Subcutaneous abdominal adipose tissue (tissue), 5 donors: ENCODE results near the gene COL4A2.

Source experiments
- H3K27ac ChIP-seq: one replicate; pipeline ENCODE4 v1.7.0; 2013; ENCODE audit warnings: low read depth, mild to moderate bottlenecking, inconsistent platforms, low read length, moderate library complexity
- H3K27me3 ChIP-seq, 5 donors: one replicate each; pipeline ENCODE4 v1.7.0; 2013; ENCODE audit warnings: low read length in 5 of 5, inconsistent platforms in 1 of 5; ENCODE audit not compliant: control insufficient read depth in 5 of 5, insufficient read depth in 4 of 5
- H3K36me3 ChIP-seq, 5 donors: one replicate each; pipeline ENCODE4 v1.7.0; 2013; ENCODE audit warnings: low read length in 5 of 5; ENCODE audit not compliant: control insufficient read depth in 5 of 5, insufficient read depth in 5 of 5
- H3K4me1 ChIP-seq, 5 donors: one replicate each; pipeline ENCODE4 v1.7.0; 2013; ENCODE audit warnings: low read length in 5 of 5, mild to moderate bottlenecking in 3 of 5, moderate library complexity in 1 of 5; ENCODE audit not compliant: control insufficient read depth in 5 of 5, insufficient read depth in 5 of 5
- H3K4me3 ChIP-seq, 5 donors: one replicate each; pipeline ENCODE4 v1.7.0; 2013; ENCODE audit warnings: low read length in 5 of 5, low read depth in 1 of 5
- H3K9ac ChIP-seq, 5 donors: one replicate each; pipeline ENCODE4 v1.7.0; 2013; ENCODE audit warnings: low read length in 5 of 5, mild to moderate bottlenecking in 4 of 5, moderate library complexity in 3 of 5
- H3K9me3 ChIP-seq, 5 donors: one replicate each; pipeline ENCODE4 v1.7.0; 2013; ENCODE audit warnings: low read length in 5 of 5; ENCODE audit not compliant: control insufficient read depth in 5 of 5
- donor health status: healthy.
- donor health status: healthy.
- donor health status: healthy.
- donor health status: healthy.
- donor health status: healthy.

COL4A2 gene

GRCh38 chr13:110340812-110341444 lies 33.8 kb downstream of the COL4A2 start:
- H3K9me3 ChIP-seq: no peaks in the 10 kb centered on the region
- H3K36me3 ChIP-seq: peaks cover 0 to 13% (median 5%) of the 10 kb centered on the region in 5 donors
- H3K9ac ChIP-seq: peak overlapping the region; percentile 6 to 69 (median 66)
- no peaks in the 10 kb centered on the region for H3K27me3 ChIP-seq
- peak overlapping the region in 4 of 5 donors; percentile 27 to 52 (median 46) for H3K4me3 ChIP-seq
- peaks cover 16 to 72% (median 63%) of the 10 kb centered on the region in 5 donors for H3K4me1 ChIP-seq
- H3K27ac ChIP-seq: peak overlapping the region; percentile 90

DNA sequence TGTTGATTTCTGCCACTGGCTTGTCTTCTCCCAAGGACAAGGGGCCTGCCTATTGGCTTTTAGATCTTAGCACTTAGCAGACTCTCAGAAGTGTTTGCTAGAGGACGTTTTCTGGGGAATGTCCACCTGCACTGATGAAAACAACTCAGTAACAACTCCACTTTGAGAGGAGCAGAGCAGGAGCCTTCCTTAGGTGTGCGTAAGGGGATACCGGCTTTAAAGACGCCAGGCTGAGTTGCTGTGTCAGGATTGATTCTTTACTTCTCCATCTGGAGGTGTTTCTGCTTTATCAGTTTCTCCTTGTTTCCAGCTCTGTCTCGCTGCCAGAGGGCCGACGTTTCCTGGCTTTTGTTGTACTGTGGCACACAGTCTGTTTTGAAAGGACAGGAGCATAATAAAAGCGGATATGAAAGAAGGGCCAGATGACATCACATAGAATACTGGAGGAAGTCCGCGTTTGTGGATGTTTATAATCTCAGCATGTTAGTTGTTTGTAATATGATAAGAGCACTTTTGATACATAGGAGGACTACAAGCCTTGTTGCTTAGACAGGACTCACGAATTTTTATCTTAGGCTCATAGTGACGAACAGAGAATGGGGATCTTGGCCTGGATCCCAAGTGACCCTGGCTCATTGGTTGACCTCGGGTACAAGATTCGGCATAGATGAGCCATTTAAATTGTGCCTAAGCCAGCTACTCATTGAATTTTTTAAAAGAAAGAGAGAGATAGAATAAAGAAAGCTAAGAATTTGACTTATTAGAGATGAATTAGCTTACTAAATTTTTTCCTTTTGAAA lies 34.6 kb downstream of the COL4A2 start:
- Histone ChIP-seq H3K9me3 (no peaks in the 10 kb centered on the region), H3K4me3 (peak overlapping the region in 4 of 5 donors; percentile 15 to 48 (median 41)), H3K4me1 (peaks cover 13 to 69% (median 61%) of the 10 kb centered on the region in 5 donors), H3K9ac (peak overlapping the region in 4 of 5 donors; percentile 36 to 69 (median 66)), H3K36me3 (peaks cover 0 to 14% (median 8%) of the 10 kb centered on the region in 5 donors), H3K27me3 (no peaks in the 10 kb centered on the region), H3K27ac (peak overlapping the region; percentile 90)

DNA sequence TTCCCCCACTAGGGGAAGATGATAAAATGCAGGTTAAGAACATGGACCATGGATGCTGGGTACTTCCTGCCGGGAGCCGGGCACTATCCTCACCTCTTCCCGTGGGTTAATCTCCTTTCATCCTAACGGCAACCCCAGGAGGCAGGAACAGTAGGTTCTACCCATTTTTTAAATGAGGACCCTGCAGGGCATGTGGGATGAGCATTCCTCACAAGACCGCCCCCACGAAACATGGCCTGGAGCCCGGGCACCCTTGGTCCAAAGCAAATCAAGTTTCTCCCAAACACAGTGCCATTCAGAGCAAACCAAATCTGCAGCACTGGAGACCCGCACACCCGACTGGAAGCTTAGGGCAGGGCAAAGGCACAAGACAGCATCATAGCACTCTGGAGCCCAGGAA lies 35.4 kb downstream of the COL4A2 start:
- peaks cover 0 to 15% (median 11%) of the 10 kb centered on the region in 5 donors for H3K36me3 ChIP-seq
- H3K27me3 ChIP-seq: no peaks in the 10 kb centered on the region
- no peak overlapping the region for H3K9ac ChIP-seq
- H3K27ac ChIP-seq: peak overlapping the region; percentile 90
- H3K9me3 ChIP-seq: no peaks in the 10 kb centered on the region
- H3K4me1 ChIP-seq: peaks cover 14 to 69% (median 61%) of the 10 kb centered on the region in 5 donors
- H3K4me3 ChIP-seq: no peak overlapping the region

GRCh38 chr13:110343241-110343865 lies 36.3 kb downstream of the COL4A2 start:
- Histone ChIP-seq H3K27ac (peak overlapping the region; percentile 94), H3K9me3 (no peaks in the 10 kb centered on the region), H3K9ac (no peak overlapping the region), H3K27me3 (no peaks in the 10 kb centered on the region), H3K4me3 (no peak overlapping the region), H3K36me3 (peaks cover 0 to 15% (median 11%) of the 10 kb centered on the region in 5 donors), H3K4me1 (peaks cover 18 to 69% (median 61%) of the 10 kb centered on the region in 5 donors)

- Histone ChIP-seq H3K36me3 (peaks cover 0 to 15% (median 11%) of the 10 kb centered on the region in 5 donors), H3K9me3 (no peaks in the 10 kb centered on the region), H3K9ac (no peak overlapping the region), H3K4me3 (no peak overlapping the region), H3K27ac (peak overlapping the region; percentile 94), H3K27me3 (no peaks in the 10 kb centered on the region), H3K4me1 (peaks cover 16 to 69% (median 61%) of the 10 kb centered on the region in 5 donors)
Measured at GRCh38 chr13:110344320-110344719, 37.2 kb downstream of the COL4A2 start.

- Histone ChIP-seq H3K4me1 (peaks cover 13 to 69% (median 53%) of the 10 kb centered on the region in 5 donors), H3K27ac (peak overlapping the region; percentile 94), H3K4me3 (no peak overlapping the region), H3K9me3 (no peaks in the 10 kb centered on the region), H3K9ac (peak overlapping the region in 2 of 5 donors; percentile 8 to 10), H3K36me3 (peaks cover 0 to 15% (median 11%) of the 10 kb centered on the region in 5 donors), H3K27me3 (no peaks in the 10 kb centered on the region)
Measured at GRCh38 chr13:110345266-110345665, 38.2 kb downstream of the COL4A2 start.

DNA sequence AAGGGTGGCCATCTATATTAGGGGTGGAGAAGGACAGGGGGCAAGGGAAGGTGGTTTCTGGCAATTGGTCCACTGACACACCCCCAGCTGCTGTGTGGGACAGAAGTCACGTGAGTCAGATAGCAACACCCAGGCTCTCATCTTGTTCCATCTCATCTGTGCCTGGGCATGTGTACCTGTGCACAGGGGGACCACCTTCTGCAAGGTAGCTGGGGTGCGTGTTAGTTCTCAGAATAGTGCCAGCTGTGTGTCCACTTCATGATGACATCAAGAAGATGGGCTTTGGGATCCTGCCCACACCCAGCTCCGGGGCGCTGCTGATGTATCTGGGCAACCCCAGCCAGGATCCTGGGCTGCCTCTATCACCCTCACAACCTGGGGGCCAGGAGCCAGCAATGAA lies 38.6 kb downstream of the COL4A2 start:
- Histone ChIP-seq H3K4me3 (no peak overlapping the region), H3K36me3 (peaks cover 0 to 15% (median 11%) of the 10 kb centered on the region in 5 donors), H3K27ac (peak overlapping the region; percentile 94), H3K4me1 (peaks cover 14 to 69% (median 49%) of the 10 kb centered on the region in 5 donors), H3K9me3 (no peaks in the 10 kb centered on the region), H3K9ac (no peak overlapping the region), H3K27me3 (no peaks in the 10 kb centered on the region)

GRCh38 chr13:110346661-110347067 lies 39.6 kb downstream of the COL4A2 start:
- Histone ChIP-seq H3K4me1 (peaks cover 12 to 61% (median 40%) of the 10 kb centered on the region in 5 donors), H3K9me3 (no peaks in the 10 kb centered on the region), H3K4me3 (no peak overlapping the region), H3K9ac (peak overlapping the region in 2 of 5 donors; percentile 1 to 13), H3K27me3 (no peaks in the 10 kb centered on the region), H3K27ac (peak overlapping the region; percentile 94), H3K36me3 (peaks cover 0 to 15% (median 11%) of the 10 kb centered on the region in 5 donors)

GRCh38 chr13:110347088-110347487 lies 40.0 kb downstream of the COL4A2 start:
- Histone ChIP-seq H3K36me3 (peaks cover 0 to 15% (median 11%) of the 10 kb centered on the region in 5 donors), H3K4me1 (peaks cover 12 to 60% (median 38%) of the 10 kb centered on the region in 5 donors), H3K9me3 (no peaks in the 10 kb centered on the region), H3K27me3 (no peaks in the 10 kb centered on the region), H3K4me3 (no peak overlapping the region), H3K9ac (peak overlapping the region in 2 of 5 donors; percentile 1 to 13), H3K27ac (peak overlapping the region; percentile 94)
